HepG2 (cell line): Measurements from ENCODE around the gene MYO10. TPM values are rescaled to one million over a fixed set of nuclear protein-coding genes. Genes with fewer than 3 reads are reported as not detected.

Source experiments
- ATAC-seq: fragments of 200-7000 bp; cut with Tn5 transposase; 3 replicates; pipeline ENCODE4 v1.9.1; 2020; ENCODE audit warnings: mild to moderate bottlenecking, moderate library complexity
- BruUV-seq: library from RNA; stranded (reverse); fragments of 400-500 nt; replicated peaks from 2 replicates; lab custom pipeline; 2021; lab: Mats Ljungman, UMichigan
- CTCF ChIA-PET: fragments of 300-600 bp; formaldehyde crosslinking; extraction: SDS; loops from one replicate; lab custom pipeline; 2021; ENCODE audit warnings: low total read pairs, inconsistent platforms, low intra/inter-chr PET ratio; lab: Yijun Ruan, JAX
- POLR2A ChIA-PET: fragments of 350-600 bp; sonication (Branson Sonifier 250); formaldehyde crosslinking; loops from one replicate; lab custom pipeline; 2020; ENCODE audit warnings: antibody characterized with exemption, inconsistent platforms; lab: Yijun Ruan, JAX
- DNase-seq: peaks from one replicate; pipeline ENCODE4 v3.0.0-alpha.2; 2015; ENCODE audit warnings: low spot score
- FAIRE-seq: peaks from 3 replicates; lab custom pipeline; 2011; peaks lifted over from hg19 to GRCh38; lab: Jason Lieb, UNC
- H2AFZ ChIP-seq: one replicate; pipeline ENCODE4 v1.6.1; 2011; ENCODE audit warnings: low read length, inconsistent platforms
- H3K27ac ChIP-seq: fragments of 300-600 bp; 3 replicates; pipeline ENCODE4 v1.8.0; 2011; ENCODE audit warnings: mixed run types, mild to moderate bottlenecking, mixed read lengths, low read length, inconsistent platforms; ENCODE audit not compliant: insufficient read depth; ENCODE audit errors: extremely low read length
- H3K27me3 ChIP-seq, 2 experiments: fragments of 200-600 bp in 1 of 2; 2 replicates in 1 of 2; 3 replicates in 1 of 2; pipeline versions ENCODE4 v1.6.0 to v1.8.0; 2011; ENCODE audit warnings: low read length in 2 of 2, mild to moderate bottlenecking in 2 of 2, moderate library complexity in 2 of 2, inconsistent platforms in 1 of 2; ENCODE audit not compliant: insufficient read depth in 2 of 2, control insufficient read depth in 1 of 2
- H3K36me3 ChIP-seq, 2 experiments: fragments of 200-600 bp in 1 of 2; replicated peaks in 1 of 2; 2 replicates in 1 of 2; 3 replicates in 1 of 2; pipeline versions ENCODE4 v1.5.1 to v1.8.0; 2011; ENCODE audit warnings: low read length in 2 of 2, inconsistent platforms in 1 of 2; ENCODE audit not compliant: insufficient read depth in 2 of 2, control insufficient read depth in 1 of 2
- H3K4me1 ChIP-seq: 2 replicates; pipeline ENCODE4 v1.5.1; 2012; ENCODE audit warnings: low read length, inconsistent platforms; ENCODE audit not compliant: insufficient read depth
- H3K4me2 ChIP-seq: 2 replicates; pipeline ENCODE4 v1.6.0; 2011; ENCODE audit warnings: low read depth, low read length, inconsistent platforms
- H3K4me3 ChIP-seq, 3 experiments: fragments of 200-600 bp in 1 of 3; sonication (generic), shearing (Covaris generic) in 1 of 3; replicated peaks in 1 of 3; 2 replicates each; pipeline ENCODE4 v1.5.1; 2011 to 2016; ENCODE audit warnings: low read length in 3 of 3, inconsistent platforms in 2 of 3, low read depth in 2 of 3, mild to moderate bottlenecking in 2 of 3, control low read depth in 1 of 3, mixed read lengths in 1 of 3; ENCODE audit not compliant: insufficient read depth in 1 of 3
- H3K79me2 ChIP-seq: one replicate; pipeline ENCODE4 v1.6.1; 2011; ENCODE audit warnings: low read length, inconsistent platforms; ENCODE audit not compliant: insufficient read depth
- H3K9ac ChIP-seq: 2 replicates; pipeline ENCODE4 v1.6.0; 2011; ENCODE audit warnings: mild to moderate bottlenecking, low read depth, low read length, inconsistent platforms; ENCODE audit not compliant: insufficient read depth
- H3K9me3 ChIP-seq: 2 replicates; pipeline ENCODE4 v1.5.1; 2012; ENCODE audit warnings: mild to moderate bottlenecking, low read length
- H4K20me1 ChIP-seq: 2 replicates; pipeline ENCODE4 v1.6.0; 2011; ENCODE audit warnings: inconsistent platforms, mild to moderate bottlenecking, low read length, moderate library complexity; ENCODE audit not compliant: insufficient read depth
- ZNF776 ChIP-seq: sonication (generic); formaldehyde crosslinking; IDR thresholded peaks from 2 replicates; pipeline ENCODE4 v1.4.0; 2020; ENCODE audit warnings: mild to moderate bottlenecking, missing genetic modification reagents
- WGBS: methylation state at CpG from one replicate; pipeline ENCODE4 v1.1.6; 2017; ENCODE audit warnings: low lambda C conversion rate; 5-methylcytosine and 5-hydroxymethylcytosine counted together
- in situ Hi-C: cut with HindIII; loops from 2 replicates; pipeline ENCODE4 v1.10.0; 2017; ENCODE audit warnings: low pct_unique_long_range_greater_than_20kb; ENCODE audit not compliant: extremely low pct_ligation_motif_present
- intact Hi-C: fragments of 100-400 bp; cut with micrococcal nuclease; formaldehyde crosslinking; loops from one replicate; pipeline ENCODE4 v1.10.0; 2022; ENCODE audit not compliant: unreplicated experiment
- polyA plus RNA-seq, 8 experiments: library from polyadenylated mRNA; depleted of rRNA in 3 of 8; stranded (reverse) in 7 of 8; unstranded in 1 of 8; fragments of >200 nt; fragmentation: Illumina TruSeq in 4 of 8; extraction: Trizol in 4 of 8; gene quantifications; 2 replicates each; pipeline versions ENCODE4 v1.2.1 to v1.2.3, GENCODE V29; 2011 to 2016; ENCODE audit warnings: low read depth in 4 of 8, missing spikeins in 1 of 8, mixed read lengths in 1 of 8; ENCODE audit not compliant: insufficient read depth in 1 of 8
- total RNA-seq, 5 experiments: library from RNA; depleted of rRNA; stranded (reverse); fragments of >200 nt; fragmentation: Illumina TruSeq; extraction: Trizol; gene quantifications; 2 replicates each; pipeline ENCODE4 v1.2.3, GENCODE V29; 2016; ENCODE audit warnings: low read depth in 1 of 5
- TF ChIP-seq, protein P1 (sequence below), 2 experiments: fragments of 450-650 bp in 1 of 2; sonication (generic) in 1 of 2; formaldehyde crosslinking in 1 of 2; IDR thresholded peaks; 2 replicates each; pipeline versions ENCODE4 v1.6.1 to v1.8.0; 2016 to 2022; ENCODE audit warnings: antibody characterized with exemption in 1 of 2, mild to moderate bottlenecking in 1 of 2, missing genetic modification reagents in 1 of 2

The MYO10 gene
- total and polyA plus RNA-seq, 2 of the 13 experiments (the other 11 are each of a cell fraction or from before 2014, with no cell fraction given), result 4.5 to 14.0 TPM

DNA sequence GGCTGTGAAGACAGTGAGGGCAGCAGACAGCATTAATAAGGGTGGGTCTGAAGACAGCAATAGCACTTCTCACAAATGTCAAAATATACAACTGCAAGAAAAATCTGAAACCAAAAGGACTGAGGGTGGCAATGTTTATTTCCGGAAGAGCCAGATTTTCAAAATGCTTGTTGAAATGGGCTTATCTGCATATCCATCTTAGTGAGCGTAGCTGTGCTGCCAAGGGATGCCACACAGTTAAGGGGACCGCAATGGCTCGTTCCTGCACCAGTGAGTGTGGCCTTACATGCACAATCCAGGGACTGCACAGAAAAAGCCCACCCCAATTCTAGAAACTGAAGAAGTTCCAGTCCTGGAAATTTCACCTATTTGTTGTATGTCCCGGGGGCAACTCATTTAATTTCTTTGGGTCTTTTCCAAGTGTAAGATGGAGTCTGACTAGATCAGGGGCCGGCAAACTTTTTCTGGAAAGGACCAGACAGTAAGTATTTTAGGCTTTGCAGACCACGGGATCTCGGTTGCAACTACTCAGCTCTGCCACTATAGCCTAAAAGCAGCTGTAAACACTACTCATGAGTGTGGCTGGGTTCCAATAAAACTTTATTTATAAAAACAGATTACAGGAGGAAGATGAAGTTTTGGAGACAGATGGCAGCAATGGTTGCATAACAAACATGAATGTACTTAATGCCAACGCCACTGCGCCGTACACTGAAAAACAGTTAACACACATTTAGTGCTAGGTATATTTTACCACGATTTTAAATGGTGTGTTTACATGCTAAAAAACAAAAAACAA is 154.1 kb downstream of the MYO10 start:
- POLR2A ChIA-PET, result no interaction called here
- no peaks in the 10 kb centered on the region for H4K20me1 ChIP-seq

More for the DNA sequence above, 154.1 kb downstream of the MYO10 start:
- CTCF ChIA-PET, result no interaction called here
- Histone ChIP-seq H3K9me3 (no peaks in the 10 kb centered on the region), H3K4me2 (no peak overlapping the region), H3K4me3 (no peak overlapping the region), H3K36me3 (no peaks in the 10 kb centered on the region)
- BruUV-seq, result no TSS peak
- 84% methylated on average over 12 of the region's 12 CpGs for WGBS
- in situ Hi-C loops (no loop called here), intact Hi-C loops (no loop called here)
- ATAC-seq, result no peak
- no peak for TF ChIP-seq ZNF776 (CRISPR knock-in tag)
- TF ChIP-seq, protein P1, sequence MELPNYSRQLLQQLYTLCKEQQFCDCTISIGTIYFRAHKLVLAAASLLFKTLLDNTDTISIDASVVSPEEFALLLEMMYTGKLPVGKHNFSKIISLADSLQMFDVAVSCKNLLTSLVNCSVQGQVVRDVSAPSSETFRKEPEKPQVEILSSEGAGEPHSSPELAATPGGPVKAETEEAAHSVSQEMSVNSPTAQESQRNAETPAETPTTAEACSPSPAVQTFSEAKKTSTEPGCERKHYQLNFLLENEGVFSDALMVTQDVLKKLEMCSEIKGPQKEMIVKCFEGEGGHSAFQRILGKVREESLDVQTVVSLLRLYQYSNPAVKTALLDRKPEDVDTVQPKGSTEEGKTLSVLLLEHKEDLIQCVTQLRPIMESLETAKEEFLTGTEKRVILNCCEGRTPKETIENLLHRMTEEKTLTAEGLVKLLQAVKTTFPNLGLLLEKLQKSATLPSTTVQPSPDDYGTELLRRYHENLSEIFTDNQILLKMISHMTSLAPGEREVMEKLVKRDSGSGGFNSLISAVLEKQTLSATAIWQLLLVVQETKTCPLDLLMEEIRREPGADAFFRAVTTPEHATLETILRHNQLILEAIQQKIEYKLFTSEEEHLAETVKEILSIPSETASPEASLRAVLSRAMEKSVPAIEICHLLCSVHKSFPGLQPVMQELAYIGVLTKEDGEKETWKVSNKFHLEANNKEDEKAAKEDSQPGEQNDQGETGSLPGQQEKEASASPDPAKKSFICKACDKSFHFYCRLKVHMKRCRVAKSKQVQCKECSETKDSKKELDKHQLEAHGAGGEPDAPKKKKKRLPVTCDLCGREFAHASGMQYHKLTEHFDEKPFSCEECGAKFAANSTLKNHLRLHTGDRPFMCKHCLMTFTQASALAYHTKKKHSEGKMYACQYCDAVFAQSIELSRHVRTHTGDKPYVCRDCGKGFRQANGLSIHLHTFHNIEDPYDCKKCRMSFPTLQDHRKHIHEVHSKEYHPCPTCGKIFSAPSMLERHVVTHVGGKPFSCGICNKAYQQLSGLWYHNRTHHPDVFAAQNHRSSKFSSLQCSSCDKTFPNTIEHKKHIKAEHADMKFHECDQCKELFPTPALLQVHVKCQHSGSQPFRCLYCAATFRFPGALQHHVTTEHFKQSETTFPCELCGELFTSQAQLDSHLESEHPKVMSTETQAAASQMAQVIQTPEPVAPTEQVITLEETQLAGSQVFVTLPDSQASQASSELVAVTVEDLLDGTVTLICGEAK (IDR thresholded peaks at IDR 0.05), result peak; percentile 12; the same call in 1 of the 2 replicates
- TF ChIP-seq, protein P1 (CRISPR knock-in tag; IDR thresholded peaks at IDR 0.05), result peak; percentile 68
- TF ChIP-seq, all 625 proteins: peak for 1
- Histone ChIP-seq H3K27me3 (no peaks in the 10 kb centered on the region; a peak in 1 of 5 replicates), H3K4me1 (peaks cover 16% of the 10 kb centered on the region), H3K79me2 (no peaks in the 10 kb centered on the region), H2AFZ (no peak overlapping the region), H3K9ac (no peak overlapping the region), H3K27ac (no peak overlapping the region)
- no peak for DNase-seq
- FAIRE-seq, result no peak
